ENCODE measurements around the gene PDE8B. TPM values are rescaled to one million over a fixed set of nuclear protein-coding genes. Genes with fewer than 3 reads are reported as not detected.

PDE8B gene
- total and polyA plus RNA-seq, 7 donors: 0.23 to 11.3 (median 2.9) TPM

DNA sequence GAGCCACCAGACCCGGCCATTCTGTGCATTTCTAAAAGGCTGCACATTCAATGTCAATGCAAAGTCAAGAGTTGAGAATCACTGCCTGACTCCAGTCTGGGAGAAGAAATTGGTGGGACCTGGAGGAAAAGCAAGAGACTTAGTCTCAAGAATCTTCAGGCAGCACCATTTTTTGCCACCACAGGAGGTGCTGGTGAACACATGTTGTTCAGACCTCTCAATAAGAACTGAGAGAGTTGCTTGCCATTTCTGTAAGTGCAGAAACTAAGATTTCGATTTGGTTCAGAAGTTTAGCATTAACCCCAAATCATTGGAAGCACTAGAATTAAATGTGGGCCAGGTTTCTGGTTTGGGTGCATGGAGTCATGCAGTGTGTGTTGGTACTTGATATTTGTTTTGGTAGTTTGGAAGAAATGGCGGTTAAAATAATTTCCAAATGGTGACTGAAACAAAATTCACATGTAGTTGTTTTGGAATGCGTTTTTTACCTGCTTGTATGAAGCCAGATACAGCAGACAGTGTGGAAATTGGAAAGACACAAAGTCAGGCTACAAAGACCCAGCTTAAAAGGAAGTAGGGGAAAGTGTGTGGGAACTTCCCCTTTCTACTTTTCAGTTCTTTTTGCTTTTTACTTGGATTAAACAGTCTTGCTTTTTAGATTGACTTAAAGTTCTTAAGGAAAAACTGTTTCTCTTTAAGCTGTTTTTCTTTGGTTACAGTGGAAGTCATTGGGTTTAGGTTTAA, 20.4 kb downstream of the PDE8B start:
- H3K9me3 ChIP-seq: no peaks in the 10 kb centered on the region
- no peak for DNase-seq
- H3K36me3 ChIP-seq: no peaks in the 10 kb centered on the region
- WGBS, 2 donors: 78 to 87% methylated on average over 4 of the region's 4 CpGs
- H3K4me1 ChIP-seq: no peaks in the 10 kb centered on the region
- H3K27ac ChIP-seq: no peak overlapping the region
- no peak overlapping the region for H3K4me3 ChIP-seq
- H3K27me3 ChIP-seq: no peaks in the 10 kb centered on the region
- no peak for TF ChIP-seq POLR2A (IDR thresholded peaks at IDR 0.05)
- TF ChIP-seq, protein P1, sequence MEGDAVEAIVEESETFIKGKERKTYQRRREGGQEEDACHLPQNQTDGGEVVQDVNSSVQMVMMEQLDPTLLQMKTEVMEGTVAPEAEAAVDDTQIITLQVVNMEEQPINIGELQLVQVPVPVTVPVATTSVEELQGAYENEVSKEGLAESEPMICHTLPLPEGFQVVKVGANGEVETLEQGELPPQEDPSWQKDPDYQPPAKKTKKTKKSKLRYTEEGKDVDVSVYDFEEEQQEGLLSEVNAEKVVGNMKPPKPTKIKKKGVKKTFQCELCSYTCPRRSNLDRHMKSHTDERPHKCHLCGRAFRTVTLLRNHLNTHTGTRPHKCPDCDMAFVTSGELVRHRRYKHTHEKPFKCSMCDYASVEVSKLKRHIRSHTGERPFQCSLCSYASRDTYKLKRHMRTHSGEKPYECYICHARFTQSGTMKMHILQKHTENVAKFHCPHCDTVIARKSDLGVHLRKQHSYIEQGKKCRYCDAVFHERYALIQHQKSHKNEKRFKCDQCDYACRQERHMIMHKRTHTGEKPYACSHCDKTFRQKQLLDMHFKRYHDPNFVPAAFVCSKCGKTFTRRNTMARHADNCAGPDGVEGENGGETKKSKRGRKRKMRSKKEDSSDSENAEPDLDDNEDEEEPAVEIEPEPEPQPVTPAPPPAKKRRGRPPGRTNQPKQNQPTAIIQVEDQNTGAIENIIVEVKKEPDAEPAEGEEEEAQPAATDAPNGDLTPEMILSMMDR (IDR thresholded peaks at IDR 0.05): no peak
- no peak for TF ChIP-seq EP300 (IDR thresholded peaks at IDR 0.05)
- no peak for TF ChIP-seq POLR2AphosphoS5 (IDR thresholded peaks at IDR 0.05)
- intact Hi-C loops (cut with DNase I): no loop called here

DNA sequence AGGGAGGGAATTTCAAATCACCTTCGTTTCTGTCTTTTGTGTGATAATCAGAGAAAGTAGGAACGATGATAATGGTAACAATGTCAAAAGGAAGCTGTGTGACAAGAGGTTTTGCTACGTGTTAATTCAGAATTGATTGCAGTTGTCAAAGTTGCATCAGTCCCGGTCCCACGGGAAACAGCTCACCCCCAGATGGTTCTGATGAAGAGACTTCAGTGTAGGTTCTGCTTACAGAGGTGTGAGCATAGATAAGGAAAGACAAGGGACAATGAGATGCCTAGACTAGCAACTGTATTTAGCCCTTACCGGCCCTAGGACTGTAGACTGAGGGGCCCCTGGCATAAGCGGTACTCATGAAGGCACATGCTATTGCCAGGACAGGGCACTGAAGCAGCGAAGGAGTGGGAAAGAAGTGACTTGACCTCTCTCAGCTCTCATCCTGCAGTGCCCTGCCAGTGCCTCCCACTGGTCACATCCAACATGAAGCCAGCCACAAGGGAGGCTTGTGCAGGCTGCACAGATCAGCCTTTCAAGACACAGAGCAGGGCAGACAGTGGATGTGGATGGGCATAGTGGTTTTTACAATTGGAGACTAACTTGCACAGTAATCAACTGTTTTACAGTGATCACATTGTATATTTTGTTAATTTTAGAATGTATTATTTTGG, 21.1 kb downstream of the PDE8B start:
- no peak overlapping the region for H3K4me3 ChIP-seq
- TF ChIP-seq EP300 (IDR thresholded peaks at IDR 0.05) (no peak), POLR2A (IDR thresholded peaks at IDR 0.05) (no peak), POLR2AphosphoS5 (IDR thresholded peaks at IDR 0.05) (no peak)
- TF ChIP-seq, protein P1 (IDR thresholded peaks at IDR 0.05): no peak
- H3K4me1 ChIP-seq: no peaks in the 10 kb centered on the region
- WGBS, 2 donors: 52 to 72% methylated on average over 8 of the region's 8 CpGs
- no peaks in the 10 kb centered on the region for H3K27me3 ChIP-seq
- DNase-seq: no peak
- intact Hi-C loops (cut with DNase I): no loop called here
- no peaks in the 10 kb centered on the region for H3K9me3 ChIP-seq
- H3K36me3 ChIP-seq: no peaks in the 10 kb centered on the region
- H3K27ac ChIP-seq: no peak overlapping the region

DNA sequence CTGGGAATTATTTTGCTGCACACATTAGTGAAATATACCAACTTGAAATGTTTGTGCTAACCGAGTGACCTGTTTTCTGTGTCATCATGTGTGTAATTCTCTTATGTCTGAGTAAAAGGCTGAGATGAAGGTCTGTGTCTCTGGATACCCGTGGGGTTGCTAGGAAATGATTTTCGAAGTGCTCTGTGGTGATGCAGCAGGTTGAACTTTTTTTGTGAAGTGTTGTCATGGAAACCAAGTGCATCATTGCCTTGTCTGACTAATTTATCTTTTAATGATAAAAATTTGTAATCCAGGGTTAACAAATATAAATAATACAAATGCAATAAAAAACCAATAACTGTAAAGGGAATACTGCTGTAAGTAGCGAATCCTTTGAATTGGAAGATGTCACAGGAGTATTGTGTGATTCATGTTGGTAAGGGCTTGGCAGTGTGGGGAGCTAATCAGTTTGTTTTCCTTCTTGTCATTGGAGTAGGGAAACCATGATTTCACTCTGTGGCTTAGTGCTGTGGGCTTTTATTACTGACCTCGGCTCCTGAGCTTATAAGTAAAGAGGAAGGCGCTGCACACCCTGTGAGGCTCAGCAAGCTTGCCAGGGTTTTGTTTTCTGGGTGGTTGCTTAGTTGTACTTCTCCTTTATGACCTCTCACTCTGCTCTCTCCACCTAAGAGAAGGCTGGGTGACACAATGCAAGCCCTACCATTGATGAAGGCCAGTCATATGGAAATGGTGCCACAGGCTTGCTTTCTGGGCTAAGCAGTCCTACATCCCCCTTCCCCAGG, 22.3 kb downstream of the PDE8B start:
- WGBS, 2 donors: 70 to 73% methylated on average over 6 of the region's 6 CpGs
- no peak overlapping the region for H3K4me3 ChIP-seq
- H3K27ac ChIP-seq: no peak overlapping the region
- no peak for DNase-seq
- H3K27me3 ChIP-seq: no peaks in the 10 kb centered on the region
- intact Hi-C loops (cut with DNase I): no loop called here
- no peaks in the 10 kb centered on the region for H3K36me3 ChIP-seq
- H3K9me3 ChIP-seq: no peaks in the 10 kb centered on the region
- no peaks in the 10 kb centered on the region for H3K4me1 ChIP-seq
- TF ChIP-seq EP300 (IDR thresholded peaks at IDR 0.05) (no peak), POLR2A (IDR thresholded peaks at IDR 0.05) (no peak)

DNA sequence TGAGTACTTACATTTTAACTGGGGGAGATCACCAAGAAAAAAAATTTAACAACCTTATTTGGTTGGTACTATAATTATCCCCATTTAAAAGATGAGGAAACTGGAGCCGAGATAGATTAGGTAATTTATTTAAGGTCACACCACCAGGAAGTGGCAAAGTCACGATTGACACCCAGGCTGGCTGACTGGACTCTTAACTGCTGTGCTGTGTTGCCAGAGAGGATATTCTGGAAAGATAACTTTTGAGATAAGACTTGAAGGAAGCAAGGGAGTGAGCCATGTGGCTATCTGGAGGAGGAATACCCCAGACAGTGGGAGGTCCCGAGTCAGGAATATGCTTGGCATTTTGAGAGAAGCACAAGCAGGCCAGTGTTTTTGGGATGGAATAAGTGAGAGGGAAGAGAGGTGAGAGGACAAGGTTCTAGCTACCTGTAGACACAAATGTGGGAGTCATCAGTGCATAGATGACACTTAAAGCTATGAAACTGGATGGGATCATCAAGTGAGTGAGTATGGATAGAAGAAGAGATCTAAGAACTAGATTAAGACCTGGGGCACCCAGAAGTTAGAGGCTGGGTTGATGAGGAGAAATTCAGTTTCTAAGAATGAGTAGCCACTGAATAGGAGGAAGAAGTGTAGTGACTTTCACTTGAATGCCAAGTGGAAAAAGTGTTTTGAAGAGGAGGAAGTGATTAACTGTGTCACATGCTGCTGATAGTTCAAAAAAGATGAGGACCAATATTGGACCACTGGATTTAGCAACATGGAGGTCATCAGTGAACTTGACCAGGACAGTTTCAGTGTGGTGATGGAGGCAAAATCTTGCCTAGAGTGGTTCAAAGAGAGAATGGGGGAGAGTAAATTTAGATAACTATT, 25.6 kb downstream of the PDE8B start:
- DNase-seq: no peak
- Histone ChIP-seq H3K4me3 (no peak overlapping the region), H3K27ac (no peak overlapping the region), H3K4me1 (no peaks in the 10 kb centered on the region), H3K27me3 (no peaks in the 10 kb centered on the region), H3K36me3 (no peaks in the 10 kb centered on the region), H3K9me3 (no peaks in the 10 kb centered on the region)
- no peak for TF ChIP-seq EP300 (IDR thresholded peaks at IDR 0.05)
- no peak for TF ChIP-seq POLR2AphosphoS5 (IDR thresholded peaks at IDR 0.05)
- no peak for TF ChIP-seq POLR2A (IDR thresholded peaks at IDR 0.05)
- TF ChIP-seq, protein P1 (IDR thresholded peaks at IDR 0.05): no peak
- intact Hi-C loops (cut with DNase I): no loop called here
- WGBS, 2 donors: 44 to 78% methylated on average over 3 of the region's 3 CpGs

Measured in sigmoid colon (tissue), 7 donors.